ENCODE data around the gene PSMD13.

The PSMD13 gene

GRCh38 chr11:290621-291231, 54.0 kb downstream of the PSMD13 start:
- no peak for DNase-seq

GRCh38 chr11:291281-292210, 54.8 kb downstream of the PSMD13 start:
- no peak for DNase-seq

- DNase-seq: no peak
These were observed 55.7 kb downstream of the PSMD13 start for GRCh38 chr11:292211-293121.

- no peak for DNase-seq
These were observed 56.6 kb downstream of the PSMD13 start for GRCh38 chr11:293271-293851.

GRCh38 chr11:293852-294661, 57.3 kb downstream of the PSMD13 start:
- DNase-seq: no peak

GRCh38 chr11:294780-295179, 58.0 kb downstream of the PSMD13 start:
- no peak for DNase-seq

- no peak for DNase-seq
These were observed 58.8 kb downstream of the PSMD13 start for GRCh38 chr11:295351-296170.

- DNase-seq: no peak
These were observed 59.6 kb downstream of the PSMD13 start for GRCh38 chr11:296171-297050.

- no peak for DNase-seq
These were observed 60.3 kb downstream of the PSMD13 start for GRCh38 chr11:297051-297585.

- DNase-seq: no peak
These were observed 61.0 kb downstream of the PSMD13 start for GRCh38 chr11:297586-298405.

- no peak for DNase-seq
These were observed 61.8 kb downstream of the PSMD13 start for GRCh38 chr11:298406-299065.

- DNase-seq: no peak
These were observed 62.5 kb downstream of the PSMD13 start, which contains the start of gene IFITM5 for GRCh38 chr11:299081-299891. IFITM5 (minus strand) TSS chr11:299526; CDS start chr11:299490, 36 bp downstream.

GRCh38 chr11:299951-300735, 63.4 kb downstream of the PSMD13 start:
- DNase-seq: no peak
